OCI-LY3 (cell line): ENCODE results near the gene ATP9A.

Experiments used
- CTCF ChIP-seq: fragments of 200-600, 300-600 bp; sonication (generic); IDR thresholded peaks from 2 replicates; pipeline ENCODE4 v1.5.1; 2014; ENCODE audit warnings: antibody characterized with exemption, low read length, low read depth
- EZH2phosphoT487 ChIP-seq: fragments of 200-600 bp; shearing (Covaris generic); IDR thresholded peaks from 2 replicates; pipeline ENCODE4 v1.6.1; 2018; ENCODE audit warnings: antibody characterized with exemption, mixed run types, low read depth

GRCh38 chr20:51725584-51726176 lies 42.5 kb downstream of the ATP9A start:
- no peak for TF ChIP-seq CTCF
- TF ChIP-seq EZH2phosphoT487: no peak
